GM12873 (cell line): ENCODE results near the gene PARD3.

Experiments
- CTCF ChIP-seq: IDR thresholded peaks from 2 replicates; pipeline ENCODE4 v1.5.1; 2012; ENCODE audit warnings: low read depth, mild to moderate bottlenecking, moderate library complexity, low read length, control low read depth; ENCODE audit not compliant: insufficient read depth; ENCODE audit errors: missing control alignments

Gene PARD3

GRCh38 chr10:34294137-34294536, 521.0 kb downstream of the PARD3 start:
- TF ChIP-seq CTCF: no peak

- no peak for TF ChIP-seq CTCF
Observed at GRCh38 chr10:34292675-34293074, 522.4 kb downstream of the PARD3 start.

GRCh38 chr10:34292194-34292565, 522.9 kb downstream of the PARD3 start:
- TF ChIP-seq CTCF: no peak

GRCh38 chr10:34291466-34292193, 523.5 kb downstream of the PARD3 start:
- no peak for TF ChIP-seq CTCF

DNA sequence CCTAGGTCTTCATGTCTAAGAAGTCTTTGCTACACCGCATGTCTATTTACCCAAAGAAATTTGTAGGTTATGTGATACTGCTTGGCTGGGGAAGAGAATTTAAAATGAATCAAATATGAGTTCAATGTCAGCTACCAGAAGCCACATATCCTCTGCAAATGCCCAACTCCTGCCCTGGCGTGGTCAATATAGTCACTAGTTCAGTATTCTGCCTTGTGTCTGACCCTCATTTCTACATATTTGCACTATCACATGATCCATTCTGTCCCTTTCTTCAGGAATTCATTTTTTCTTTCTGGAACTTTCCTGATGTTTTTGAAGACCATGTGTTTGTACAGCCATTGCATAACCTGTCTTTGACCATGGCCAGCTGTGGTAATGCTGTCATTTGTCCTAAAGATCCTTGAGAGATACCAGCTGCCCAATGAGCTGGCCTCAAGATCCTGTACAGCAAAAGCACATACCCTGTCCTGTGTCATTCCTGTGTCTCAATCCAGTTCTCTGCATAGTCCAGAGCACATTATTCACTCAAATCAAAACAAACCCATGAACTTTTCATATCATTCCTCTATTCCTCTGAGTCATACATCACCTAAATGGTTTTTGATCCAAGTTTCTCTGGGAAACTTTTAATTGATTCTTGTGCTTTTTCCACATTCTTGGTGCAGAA, 524.5 kb downstream of the PARD3 start:
- no peak for TF ChIP-seq CTCF

DNA sequence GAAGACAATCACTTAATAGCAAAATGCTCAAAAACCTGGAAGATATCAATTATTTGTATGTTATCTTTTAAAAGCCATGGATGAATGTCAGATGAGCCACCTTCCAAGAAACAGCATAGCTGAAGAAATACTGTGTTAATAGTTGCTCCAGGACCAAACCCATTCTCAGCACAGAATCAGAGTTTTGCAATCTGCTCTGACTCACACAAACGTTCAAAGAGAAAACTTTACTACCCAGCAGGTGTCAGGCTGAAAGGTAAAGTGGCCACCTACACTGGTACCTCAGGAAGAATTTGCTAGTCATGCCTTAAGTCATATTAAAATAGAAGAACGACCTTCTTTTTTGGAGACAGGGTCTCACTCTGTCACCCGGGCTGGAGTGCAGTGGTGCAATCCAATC, 526.5 kb downstream of the PARD3 start:
- no peak for TF ChIP-seq CTCF

DNA sequence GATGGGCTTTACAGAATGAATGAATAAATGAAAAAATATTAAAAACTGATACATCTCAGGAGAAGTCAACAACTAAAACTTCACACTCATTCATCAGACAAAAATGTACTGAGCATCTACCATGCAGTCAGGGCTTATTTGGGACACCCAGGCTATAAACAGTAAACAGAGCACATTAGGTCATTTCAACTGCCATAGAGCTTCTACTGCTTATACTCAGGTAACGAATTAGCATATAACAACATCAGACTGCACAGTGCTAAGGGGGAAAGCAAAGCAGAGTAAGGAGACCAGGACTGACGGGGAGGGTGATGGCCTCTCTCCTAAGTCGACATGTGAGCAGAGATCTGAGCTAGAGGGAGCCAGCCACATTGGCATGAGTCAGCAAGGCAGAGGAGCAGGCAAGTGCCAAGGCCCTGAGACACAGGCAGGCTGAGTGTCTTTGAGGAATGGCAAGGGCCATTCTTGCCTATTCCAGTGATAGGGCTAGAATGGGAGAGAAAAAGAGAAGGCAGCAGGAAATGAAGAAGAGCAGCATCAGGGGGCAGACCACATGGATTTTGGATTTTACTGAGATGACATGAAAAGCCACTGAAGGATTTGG, 528.9 kb downstream of the PARD3 start:
- TF ChIP-seq CTCF: no peak
